ENCODE data around the gene XYLT1. TPM values are rescaled to one million over a fixed set of nuclear protein-coding genes. Genes with fewer than 3 reads are reported as not detected.
A peak's percentile ranks its signal among the peaks of the same experiment; 100 is the strongest.

Gene XYLT1
- total RNA-seq, 2 donors from 2014 or later, result 6.0 to 15.2 TPM

GRCh38 chr16:17353561-17353960, 117.2 kb downstream of the XYLT1 start:
- Histone ChIP-seq H3K9me3 (no peaks in the 10 kb centered on the region), H3K27ac (no peak overlapping the region), H3K4me1 (peaks cover 19% of the 10 kb centered on the region), H3K4me3 (no peak overlapping the region), H3K36me3 (replicated peaks in 1 of 2; ENCODE audit: insufficient read depth in 1 of 2, low read depth in 2 of 2) (no peaks in the 10 kb centered on the region), H3K27me3 (no peaks in the 10 kb centered on the region)
- DNase-seq, result no peak
- intact Hi-C loops (cut with DNase I), result no loop called here
- 59 to 64% methylated on average over 3 of the region's 3 CpGs for WGBS, 2 donors
- no peak for ATAC-seq
- no peak for TF ChIP-seq POLR2A (IDR thresholded peaks at IDR 0.05)
- TF ChIP-seq CTCF (IDR thresholded peaks at IDR 0.05), result no peak

GRCh38 chr16:17351441-17352035, 119.2 kb downstream of the XYLT1 start:
- Histone ChIP-seq H3K27ac (no peak overlapping the region), H3K36me3 (replicated peaks in 1 of 2; ENCODE audit: insufficient read depth in 1 of 2, low read depth in 2 of 2) (no peaks in the 10 kb centered on the region), H3K9me3 (no peaks in the 10 kb centered on the region), H3K4me1 (peaks cover 10% of the 10 kb centered on the region), H3K27me3 (no peaks in the 10 kb centered on the region), H3K4me3 (no peak overlapping the region)
- ATAC-seq (no peak), DNase-seq (no peak)
- intact Hi-C loops (cut with DNase I), result no loop called here
- 72 to 82% methylated on average over 6 of the region's 6 CpGs for WGBS, 2 donors
- TF ChIP-seq POLR2A (IDR thresholded peaks at IDR 0.05) (no peak), CTCF (IDR thresholded peaks at IDR 0.05) (no peak)

- H3K9me3 ChIP-seq, result no peaks in the 10 kb centered on the region
- H3K27ac ChIP-seq, result peak overlapping the region in 1 of 4 donors; percentile 48
- H3K4me3 ChIP-seq, result no peak overlapping the region
- intact Hi-C loops (cut with DNase I), result no loop called here
- no peaks in the 10 kb centered on the region for H3K36me3 ChIP-seq (replicated peaks in 1 of 2; ENCODE audit: insufficient read depth in 1 of 2, low read depth in 2 of 2)
- no peak for ATAC-seq
- H3K4me1 ChIP-seq, result peaks cover 7% of the 10 kb centered on the region
- WGBS, 2 donors, result 62 to 100% methylated on average over 2 to 4 of the region's 4 CpGs
- TF ChIP-seq POLR2A (IDR thresholded peaks at IDR 0.05) (peak in 1 of 3 donors; percentile 9), CTCF (IDR thresholded peaks at IDR 0.05) (no peak)
- H3K27me3 ChIP-seq, result no peaks in the 10 kb centered on the region
- DNase-seq, result peak in 1 of 4 donors; percentile 48
Observed at GRCh38 chr16:17350207-17350606, 120.6 kb downstream of the XYLT1 start.

GRCh38 chr16:17348826-17349225, 121.9 kb downstream of the XYLT1 start:
- no peaks in the 10 kb centered on the region for H3K4me1 ChIP-seq
- no peak overlapping the region for H3K4me3 ChIP-seq
- no peaks in the 10 kb centered on the region for H3K36me3 ChIP-seq (replicated peaks in 1 of 2; ENCODE audit: insufficient read depth in 1 of 2, low read depth in 2 of 2)
- intact Hi-C loops (cut with DNase I), result no loop called here
- no peak overlapping the region for H3K27ac ChIP-seq
- H3K27me3 ChIP-seq, result no peaks in the 10 kb centered on the region
- 91 to 93% methylated on average over 7 to 11 of the region's 11 CpGs for WGBS, 2 donors
- ATAC-seq (no peak), DNase-seq (no peak)
- TF ChIP-seq CTCF (IDR thresholded peaks at IDR 0.05) (no peak), POLR2A (IDR thresholded peaks at IDR 0.05) (no peak)
- H3K9me3 ChIP-seq, result no peaks in the 10 kb centered on the region
